ENCODE data around the gene PALD1. TPM values are rescaled to one million over a fixed set of nuclear protein-coding genes. Genes with fewer than 3 reads are reported as not detected.
A peak's percentile ranks its signal among the peaks of the same experiment; 100 is the strongest.

The PALD1 gene
- total and polyA plus RNA-seq, 9 of the 15 experiments (the other 6 are each of a cell fraction or from before 2014, with no cell fraction given): 0.03 to 0.29 (median 0.09) TPM; not detected in 2

DNA sequence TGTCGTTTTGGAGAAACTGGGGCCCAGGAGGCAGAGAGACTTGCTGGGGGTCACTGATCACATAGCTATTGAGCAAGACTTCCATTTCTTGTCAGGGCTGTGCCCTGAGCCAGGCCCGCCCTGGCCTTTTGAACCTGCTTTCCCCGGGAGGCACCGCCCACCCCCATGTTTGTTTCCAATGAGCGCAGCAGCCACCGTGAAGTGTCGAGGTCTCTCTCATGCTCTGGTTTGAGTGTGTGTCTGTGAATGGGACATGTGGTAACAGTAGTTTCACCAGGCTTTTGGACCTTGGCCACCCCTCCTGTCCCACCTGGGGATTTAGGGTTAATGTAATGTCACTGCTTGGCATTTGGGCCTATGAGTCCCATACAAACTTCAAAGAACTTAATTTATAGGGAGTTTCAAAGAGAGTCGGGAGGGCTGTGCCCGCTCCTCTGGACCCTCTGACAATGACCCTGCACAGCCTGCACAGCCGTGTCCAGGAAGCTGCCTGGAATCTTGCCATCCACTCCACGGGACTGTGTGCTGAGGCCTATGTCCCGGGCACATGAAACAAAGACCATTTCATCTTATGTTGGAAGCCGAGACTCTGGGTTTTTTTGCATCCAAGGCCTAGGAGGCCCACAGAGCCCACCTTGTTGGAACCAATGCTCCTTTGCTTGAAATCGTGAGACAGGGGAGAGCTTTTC lies 117.7 kb downstream of the PALD1 start (continued):
- TF ChIP-seq KLF10 (CRISPR knock-in tag; IDR thresholded peaks at IDR 0.05) (no peak), ZNF347 (CRISPR knock-in tag; IDR thresholded peaks at IDR 0.05; ENCODE audit: low read depth) (no peak), ETV6 (IDR thresholded peaks at IDR 0.05; ENCODE audit: borderline replicate concordance in 1 of 2, low read depth in 2 of 2, low read length in 1 of 2) (no peak), ETV6 (CRISPR knock-in tag; IDR thresholded peaks at IDR 0.05; ENCODE audit: borderline replicate concordance) (no peak), ZNF592 (IDR thresholded peaks at IDR 0.05) (peak; percentile 90; the same call in 1 of the 2 replicates), NEUROD1 (IDR thresholded peaks at IDR 0.05; ENCODE audit: borderline replicate concordance, low read depth, low read length, partially characterized antibody) (no peak), MBD1 (CRISPR knock-in tag; IDR thresholded peaks at IDR 0.05) (no peak), PHF20 (IDR thresholded peaks at IDR 0.05; ENCODE audit: partially characterized antibody) (no peak), ZNF197 (CRISPR knock-in tag; IDR thresholded peaks at IDR 0.05; ENCODE audit: low read depth) (peak; percentile 6; the same call in 1 of the 2 replicates), ZKSCAN8 (CRISPR knock-in tag; IDR thresholded peaks at IDR 0.05) (no peak), COPS2 (conservative IDR thresholded peaks at IDR 0.05) (no peak), ZNF507 (tag; conservative IDR thresholded peaks at IDR 0.05) (no peak), SAFB2 (IDR thresholded peaks at IDR 0.05; ENCODE audit: borderline replicate concordance, low read depth, low read length, severe bottlenecking) (no peak), FOXJ2 (tag; IDR thresholded peaks at IDR 0.05) (no peak), PHTF2 (CRISPR knock-in tag; IDR thresholded peaks at IDR 0.05) (no peak), NR2C2 (CRISPR knock-in tag; IDR thresholded peaks at IDR 0.05) (no peak; the same call in 1 of the 2 replicates), NR2C2 (tag; IDR thresholded peaks at IDR 0.05) (peak; percentile 59; the same call in 1 of the 2 replicates), POLR3A (IDR thresholded peaks at IDR 0.05; ENCODE audit: borderline replicate concordance, extremely low read depth, insufficient read depth, insufficient read length) (no peak), ATF2 (CRISPR knock-in tag; IDR thresholded peaks at IDR 0.05) (no peak), FOXJ3 (CRISPR knock-in tag; IDR thresholded peaks at IDR 0.05) (no peak), ZNF165 (CRISPR knock-in tag; IDR thresholded peaks at IDR 0.05; ENCODE audit: borderline replicate concordance) (no peak), DNMT1 (IDR thresholded peaks at IDR 0.05) (no peak)
